HCT116 (cell line): Measurements from ENCODE around the gene MESP2. TPM values are rescaled to one million over a fixed set of nuclear protein-coding genes. Genes with fewer than 3 reads are reported as not detected.

ENCODE experiments used
- ATAC-seq: fragments of 200-7000 bp; cut with Tn5 transposase; 2 replicates; pipeline ENCODE4 v1.9.1; 2020; ENCODE audit warnings: mild to moderate bottlenecking, moderate library complexity
- BruUV-seq: library from RNA; stranded (reverse); fragments of 400-500 nt; replicated peaks from 2 replicates; lab custom pipeline; 2021; lab: Mats Ljungman, UMichigan
- CTCF ChIA-PET: fragments of 300-600 bp; sonication (Branson Sonifier 250); formaldehyde crosslinking; loops from one replicate; lab custom pipeline; 2021; ENCODE audit warnings: antibody characterized with exemption; lab: Charles Lee
- POLR2A ChIA-PET: fragments of 300-600, 350-600 bp; sonication (Branson Sonifier 250); formaldehyde crosslinking; loops from one replicate; lab custom pipeline; 2021; ENCODE audit warnings: antibody characterized with exemption; lab: Charles Lee
- RAD21 ChIA-PET, 2 experiments: fragments of 300-600 bp; sonication (Branson Sonifier 250); formaldehyde crosslinking; loops; one replicate each; lab custom pipeline; 2023; ENCODE audit warnings: low total read pairs in 2 of 2; ENCODE audit not compliant: uncharacterized antibody in 2 of 2, unreplicated experiment in 2 of 2, low non-redundant PET in 1 of 2; lab: Charles Lee
- DNase-seq: peaks from one replicate; pipeline ENCODE4 v3.0.0-alpha.2; 2010; ENCODE audit warnings: low read depth, low spot score
- H2AFZ ChIP-seq: fragments of 200-600 bp; shearing (Covaris generic), sonication (generic); 2 replicates; pipeline ENCODE4 v1.6.1; 2017; ENCODE audit warnings: low read depth, mixed run types, mixed read lengths, antibody characterized with exemption, low read length; ENCODE audit not compliant: poor library complexity, severe bottlenecking
- H3K27ac ChIP-seq: 2 replicates; pipeline ENCODE4 v1.5.1; 2012; ENCODE audit warnings: low read depth, low read length
- H3K27me3 ChIP-seq: fragments of 200-600 bp; sonication (generic); 2 replicates; pipeline ENCODE4 v1.6.1; 2016; ENCODE audit warnings: mixed run types, low read length, mixed read lengths; ENCODE audit not compliant: insufficient read depth
- H3K36me3 ChIP-seq, 2 experiments: fragments of 200-500 bp in 1 of 2; fragments of 200-600 bp in 1 of 2; sonication (Bioruptor generic) in 1 of 2; sonication (generic) in 1 of 2; 2 replicates each; pipeline versions ENCODE4 v1.5.1 to v1.6.1; 2014 to 2016; ENCODE audit warnings: low read length in 2 of 2, inconsistent platforms in 1 of 2, mixed read lengths in 1 of 2, mixed run types in 1 of 2; ENCODE audit not compliant: insufficient read depth in 2 of 2, control insufficient read depth in 1 of 2
- H3K4me1 ChIP-seq, 2 experiments: fragments of 200-600 bp in 1 of 2; sonication (generic) in 1 of 2; 2 replicates each; pipeline versions ENCODE4 v1.5.1 to v1.6.1; 2012 to 2017; ENCODE audit warnings: low read length in 2 of 2, inconsistent platforms in 1 of 2, mild to moderate bottlenecking in 1 of 2, mixed read lengths in 1 of 2, mixed run types in 1 of 2, moderate library complexity in 1 of 2; ENCODE audit not compliant: insufficient read depth in 2 of 2, control insufficient read depth in 1 of 2
- H3K4me2 ChIP-seq: fragments of 200-600 bp; sonication (generic); 2 replicates; pipeline ENCODE4 v1.6.1; 2017; ENCODE audit warnings: mixed run types, low read length, mixed read lengths
- H3K4me3 ChIP-seq, 2 experiments: fragments of 200-600 bp in 1 of 2; sonication (generic) in 1 of 2; replicated peaks in 1 of 2; 2 replicates each; pipeline ENCODE4 v1.5.1; 2011 to 2016; ENCODE audit warnings: low read length in 2 of 2, control low read depth in 1 of 2, low read depth in 1 of 2, mild to moderate bottlenecking in 1 of 2, mixed read lengths in 1 of 2, mixed run types in 1 of 2
- H3K79me2 ChIP-seq: fragments of 200-600 bp; sonication (generic); 2 replicates; pipeline ENCODE4 v1.6.1; 2017; ENCODE audit warnings: mild to moderate bottlenecking, mixed run types, low read length, moderate library complexity, mixed read lengths; ENCODE audit not compliant: insufficient read depth
- H3K9ac ChIP-seq: fragments of 200-600 bp; sonication (generic); 2 replicates; pipeline ENCODE4 v1.6.1; 2016; ENCODE audit warnings: low read length, mixed read lengths
- H3K9me2 ChIP-seq: fragments of 200-600 bp; sonication (generic), shearing (Covaris generic); 2 replicates; pipeline ENCODE4 v1.6.1; 2017; ENCODE audit warnings: mixed run types, mild to moderate bottlenecking, moderate library complexity; ENCODE audit not compliant: insufficient read depth
- H3K9me3 ChIP-seq, 2 experiments: fragments of 200-500 bp in 1 of 2; fragments of 200-600 bp in 1 of 2; sonication (Bioruptor generic) in 1 of 2; sonication (generic) in 1 of 2; 2 replicates each; pipeline ENCODE4 v1.6.1; 2014 to 2017; ENCODE audit warnings: low read length in 2 of 2, mixed read lengths in 2 of 2, inconsistent platforms in 1 of 2, low read depth in 1 of 2, mild to moderate bottlenecking in 1 of 2, mixed run types in 1 of 2, moderate library complexity in 1 of 2; ENCODE audit not compliant: control insufficient read depth in 1 of 2, insufficient read depth in 1 of 2
- H4K20me1 ChIP-seq: fragments of 200-600 bp; sonication (generic), shearing (Covaris generic); 2 replicates; pipeline ENCODE4 v1.6.1; 2017; ENCODE audit warnings: mixed run types, mild to moderate bottlenecking, moderate library complexity; ENCODE audit not compliant: insufficient read depth
- CEBPB ChIP-seq: IDR thresholded peaks from 2 replicates; pipeline ENCODE4 v1.6.1; 2012; ENCODE audit warnings: low read depth
- EGR1 ChIP-seq: IDR thresholded peaks from 2 replicates; pipeline ENCODE4 v1.6.1; 2012; ENCODE audit warnings: low read depth
- EZH2 ChIP-seq: fragments of 200-600 bp; sonication (generic); IDR thresholded peaks from 2 replicates; pipeline ENCODE4 v1.6.1; 2017; ENCODE audit warnings: antibody characterized with exemption, mixed run types
- FOSL1 ChIP-seq: IDR thresholded peaks from 2 replicates; pipeline ENCODE4 v1.6.1; 2012; ENCODE audit warnings: low read depth
- JUND ChIP-seq: IDR thresholded peaks from 2 replicates; pipeline ENCODE4 v1.6.1; 2012
- POLR2AphosphoS5 ChIP-seq: IDR thresholded peaks from 2 replicates; pipeline ENCODE4 v1.6.1; 2011; ENCODE audit warnings: mild to moderate bottlenecking, low read depth, low read length, moderate library complexity
- RAD21 ChIP-seq: IDR thresholded peaks from 2 replicates; pipeline ENCODE4 v1.6.1; 2012; ENCODE audit warnings: low read depth, mild to moderate bottlenecking
- SIN3A ChIP-seq: IDR thresholded peaks from 2 replicates; pipeline ENCODE4 v1.6.1; 2012; ENCODE audit warnings: low read depth
- SP1 ChIP-seq: IDR thresholded peaks from 2 replicates; pipeline ENCODE4 v1.6.1; 2012; ENCODE audit warnings: low read depth
- SRF ChIP-seq: IDR thresholded peaks from 2 replicates; pipeline ENCODE4 v1.6.1; 2012; ENCODE audit warnings: low read depth
- intact Hi-C: fragments of 100-400 bp; cut with micrococcal nuclease; formaldehyde crosslinking; loops from 2 replicates; pipeline ENCODE4 v1.10.0; 2022
- total RNA-seq: library from RNA; stranded (reverse); gene quantifications from one replicate; pipeline ENCODE4 v1.2.1, GENCODE V29; 2021; ENCODE audit not compliant: unreplicated experiment
- TF ChIP-seq, protein P1 (sequence below): IDR thresholded peaks from 2 replicates; pipeline ENCODE4 v1.6.1; 2011; ENCODE audit warnings: mild to moderate bottlenecking, low read length, moderate library complexity; ENCODE audit not compliant: insufficient replicate concordance; ENCODE audit errors: extremely low read depth

Gene MESP2
- total RNA-seq, 1 experiment from 2014 or later, result 0.20 TPM

DNA sequence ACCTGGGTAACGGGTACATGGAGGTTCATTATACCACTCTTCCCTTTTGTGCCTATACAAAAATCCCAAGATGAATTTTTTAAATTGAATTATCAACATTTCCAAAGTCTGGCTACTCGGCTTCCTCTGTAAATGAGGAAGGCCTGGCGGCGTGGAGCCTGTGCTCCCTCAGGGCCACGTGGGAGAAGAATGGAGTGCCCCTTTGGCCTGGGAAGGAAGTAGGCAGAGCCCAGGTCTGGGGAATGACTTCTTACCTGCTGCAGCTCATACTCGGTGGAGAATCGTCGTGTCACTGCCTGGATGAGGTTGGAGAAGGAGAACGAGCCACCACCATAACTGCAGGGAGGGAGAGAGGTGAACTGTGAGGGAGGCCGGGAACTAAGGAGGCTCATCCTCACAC is 14.1 kb downstream of the MESP2 start (continued):
- TF ChIP-seq POLR2AphosphoS5, result no peak
- TF ChIP-seq CEBPB, result no peak
- TF ChIP-seq SRF, result no peak
- TF ChIP-seq FOSL1, result no peak
- TF ChIP-seq EZH2, result no peak
- no peak for TF ChIP-seq EGR1
- no peak for TF ChIP-seq SP1
- no peak for TF ChIP-seq SIN3A
- TF ChIP-seq JUND, result no peak
- TF ChIP-seq, protein P1, sequence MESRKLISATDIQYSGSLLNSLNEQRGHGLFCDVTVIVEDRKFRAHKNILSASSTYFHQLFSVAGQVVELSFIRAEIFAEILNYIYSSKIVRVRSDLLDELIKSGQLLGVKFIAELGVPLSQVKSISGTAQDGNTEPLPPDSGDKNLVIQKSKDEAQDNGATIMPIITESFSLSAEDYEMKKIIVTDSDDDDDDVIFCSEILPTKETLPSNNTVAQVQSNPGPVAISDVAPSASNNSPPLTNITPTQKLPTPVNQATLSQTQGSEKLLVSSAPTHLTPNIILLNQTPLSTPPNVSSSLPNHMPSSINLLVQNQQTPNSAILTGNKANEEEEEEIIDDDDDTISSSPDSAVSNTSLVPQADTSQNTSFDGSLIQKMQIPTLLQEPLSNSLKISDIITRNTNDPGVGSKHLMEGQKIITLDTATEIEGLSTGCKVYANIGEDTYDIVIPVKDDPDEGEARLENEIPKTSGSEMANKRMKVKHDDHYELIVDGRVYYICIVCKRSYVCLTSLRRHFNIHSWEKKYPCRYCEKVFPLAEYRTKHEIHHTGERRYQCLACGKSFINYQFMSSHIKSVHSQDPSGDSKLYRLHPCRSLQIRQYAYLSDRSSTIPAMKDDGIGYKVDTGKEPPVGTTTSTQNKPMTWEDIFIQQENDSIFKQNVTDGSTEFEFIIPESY, result no peak
- TF ChIP-seq RAD21, result no peak

GRCh38 chr15:89790661-89791060 is 14.5 kb downstream of the MESP2 start:
- Histone ChIP-seq H3K9ac (no peak overlapping the region), H3K36me3 (no peaks in the 10 kb centered on the region), H4K20me1 (no peaks in the 10 kb centered on the region), H3K4me3 (no peak overlapping the region), H2AFZ (no peak overlapping the region), H3K9me3 (no peaks in the 10 kb centered on the region), H3K79me2 (no peaks in the 10 kb centered on the region), H3K9me2 (no peaks in the 10 kb centered on the region), H3K4me1 (peaks cover 4 to 8% of the 10 kb centered on the region in 2 experiments; a peak in 1 of 4 replicates), H3K27me3 (no peaks in the 10 kb centered on the region), H3K4me2 (no peak overlapping the region), H3K27ac (no peak overlapping the region)
- no peak for TF ChIP-seq POLR2AphosphoS5
- TF ChIP-seq JUND, result no peak
- no peak for TF ChIP-seq FOSL1
- TF ChIP-seq SIN3A, result no peak
- ATAC-seq, result no peak
- ChIA-PET RAD21 (no interaction called here), CTCF (no interaction called here), POLR2A (no interaction called here)
- intact Hi-C loops, result no loop called here
- no peak for DNase-seq
- no TSS peak for BruUV-seq
